H1 (cell line): ENCODE measurements around the gene IP6K3. TPM values are rescaled to one million over a fixed set of nuclear protein-coding genes. Genes with fewer than 3 reads are reported as not detected.

Experiments used
- CTCF ChIA-PET: fragments of 300-600 bp; sonication (Branson Sonifier 250); formaldehyde crosslinking; loops from one replicate; lab custom pipeline; 2021; ENCODE audit not compliant: partially characterized antibody; lab: Charles Lee
- POLR2A ChIA-PET: fragments of 300-600 bp; sonication (Branson Sonifier 250); formaldehyde crosslinking; loops from one replicate; lab custom pipeline; 2021; ENCODE audit warnings: inconsistent platforms; ENCODE audit not compliant: partially characterized antibody; lab: Charles Lee
- DNase-seq, 2 experiments: peaks; one replicate each; pipeline versions ENCODE4 v3.0.0 to v3.0.0-alpha.2; 2010 to 2022; ENCODE audit warnings: low spot score in 2 of 2, low read depth in 1 of 2, mixed read lengths in 1 of 2
- FAIRE-seq: peaks from 2 replicates; lab custom pipeline; 2011; peaks lifted over from hg19 to GRCh38; lab: Jason Lieb, UNC
- H2AFZ ChIP-seq: 2 replicates; pipeline ENCODE4 v1.8.1; 2012; ENCODE audit warnings: low read length, inconsistent platforms
- H2AK5ac ChIP-seq: 2 replicates; pipeline ENCODE4 v1.6.1; 2013; ENCODE audit warnings: low read depth, low read length
- H2BK120ac ChIP-seq: replicated peaks from 2 replicates; pipeline ENCODE3; 2013; ENCODE audit warnings: low read depth, low read length, inconsistent platforms
- H2BK12ac ChIP-seq: 2 replicates; pipeline ENCODE4 v1.6.1; 2013; ENCODE audit warnings: low read depth, low read length
- H2BK15ac ChIP-seq: 2 replicates; pipeline ENCODE4 v1.6.1; 2013; ENCODE audit warnings: low read length
- H2BK20ac ChIP-seq: 2 replicates; pipeline ENCODE4 v1.6.1; 2013; ENCODE audit warnings: low read length
- H2BK5ac ChIP-seq: 2 replicates; pipeline ENCODE4 v1.6.1; 2013; ENCODE audit warnings: low read depth, low read length
- H3K14ac ChIP-seq: 2 replicates; pipeline ENCODE4 v1.6.1; 2013; ENCODE audit warnings: inconsistent platforms; ENCODE audit not compliant: insufficient read length
- H3K18ac ChIP-seq: 2 replicates; pipeline ENCODE4 v1.6.1; 2013; ENCODE audit warnings: low read length; ENCODE audit errors: extremely low read depth
- H3K23ac ChIP-seq: 2 replicates; pipeline ENCODE4 v1.6.1; 2013; ENCODE audit warnings: inconsistent platforms; ENCODE audit not compliant: insufficient read length
- H3K23me2 ChIP-seq: 2 replicates; pipeline ENCODE4 v1.6.1; 2013; ENCODE audit warnings: low read depth, low read length
- H3K27ac ChIP-seq: 2 replicates; pipeline ENCODE4 v1.6.1; 2011; ENCODE audit warnings: low read depth, low read length, inconsistent platforms
- H3K27me3 ChIP-seq, 4 experiments: replicated peaks in 1 of 4; 1 replicate in 1 of 4; 2 replicates in 3 of 4; pipeline versions ENCODE4 v1.6.1 to v1.8.1; 2011 to 2013; ENCODE audit warnings: low read length in 3 of 4, mild to moderate bottlenecking in 3 of 4, inconsistent platforms in 2 of 4, mixed read lengths in 2 of 4, moderate library complexity in 1 of 4; ENCODE audit not compliant: control insufficient read depth in 3 of 4, insufficient read depth in 3 of 4; ENCODE audit errors: extremely low read depth in 1 of 4
- H3K36me3 ChIP-seq, 4 experiments: 2 replicates each; pipeline versions ENCODE4 v1.6.1 to v1.8.1; 2011 to 2013; ENCODE audit warnings: mild to moderate bottlenecking in 4 of 4, low read length in 3 of 4, moderate library complexity in 2 of 4, control low read depth in 1 of 4, inconsistent platforms in 1 of 4; ENCODE audit not compliant: insufficient read depth in 4 of 4, control insufficient read depth in 2 of 4
- H3K4ac ChIP-seq: replicated peaks from 2 replicates; pipeline ENCODE3; 2013; ENCODE audit warnings: low read length, low read depth, mixed read lengths, inconsistent platforms; ENCODE audit not compliant: insufficient read length
- H3K4me1 ChIP-seq, 4 experiments: replicated peaks in 1 of 4; 1 replicate in 1 of 4; 2 replicates in 3 of 4; pipeline versions ENCODE4 v1.6.1 to v1.8.1; 2011 to 2013; ENCODE audit warnings: low read length in 3 of 4, inconsistent platforms in 2 of 4, mixed read lengths in 1 of 4; ENCODE audit not compliant: insufficient read depth in 4 of 4, control insufficient read depth in 3 of 4
- H3K4me2 ChIP-seq, 2 experiments: 2 replicates each; pipeline versions ENCODE4 v1.6.1 to v1.8.1; 2011 to 2013; ENCODE audit warnings: low read depth in 2 of 2, low read length in 2 of 2, control low read depth in 1 of 2, inconsistent platforms in 1 of 2, mild to moderate bottlenecking in 1 of 2; ENCODE audit not compliant: insufficient read depth in 1 of 2
- H3K4me3 ChIP-seq, 4 experiments: fragments of 200-600, 300-600 bp in 1 of 4; sonication (generic), shearing (Covaris generic), sonication (Bioruptor Twin) in 1 of 4; 2 replicates each; pipeline versions ENCODE4 v1.5.1 to v1.8.1; 2011 to 2016; ENCODE audit warnings: low read length in 4 of 4, low read depth in 3 of 4, control low read depth in 2 of 4, inconsistent platforms in 2 of 4, mild to moderate bottlenecking in 2 of 4, mixed read lengths in 1 of 4, moderate library complexity in 1 of 4; ENCODE audit not compliant: insufficient read depth in 2 of 4; ENCODE audit errors: extremely low read depth in 1 of 4
- H3K56ac ChIP-seq: replicated peaks from 2 replicates; pipeline ENCODE3; 2013; ENCODE audit warnings: low read depth, mild to moderate bottlenecking, mixed read lengths, low read length, inconsistent platforms; ENCODE audit not compliant: insufficient read length
- H3K79me1 ChIP-seq: 2 replicates; pipeline ENCODE4 v1.6.1; 2013; ENCODE audit warnings: low read depth, low read length, control low read depth
- H3K79me2 ChIP-seq, 2 experiments: 2 replicates each; pipeline versions ENCODE4 v1.6.1 to v1.8.1; 2012 to 2013; ENCODE audit warnings: low read length in 2 of 2, mild to moderate bottlenecking in 2 of 2, inconsistent platforms in 1 of 2; ENCODE audit not compliant: insufficient read depth in 2 of 2, control insufficient read depth in 1 of 2
- H3K9ac ChIP-seq, 4 experiments: replicated peaks in 1 of 4; 1 replicate in 1 of 4; 2 replicates in 3 of 4; pipeline versions ENCODE4 v1.6.1 to v1.8.1; 2011 to 2013; ENCODE audit warnings: low read depth in 3 of 4, low read length in 3 of 4, control low read depth in 2 of 4, mild to moderate bottlenecking in 2 of 4, moderate library complexity in 2 of 4, inconsistent platforms in 1 of 4; ENCODE audit errors: extremely low read depth in 1 of 4
- H3K9me3 ChIP-seq, 2 experiments: 2 replicates each; pipeline versions ENCODE4 v1.6.1 to v1.8.1; 2012 to 2013; ENCODE audit warnings: mild to moderate bottlenecking in 2 of 2, moderate library complexity in 2 of 2, control low read depth in 1 of 2, inconsistent platforms in 1 of 2, low read depth in 1 of 2, low read length in 1 of 2, mixed read lengths in 1 of 2; ENCODE audit not compliant: insufficient read depth in 2 of 2
- H4K20me1 ChIP-seq, 2 experiments: replicated peaks in 1 of 2; 2 replicates each; pipeline versions ENCODE3 to v1.8.1; 2011 to 2013; ENCODE audit warnings: inconsistent platforms in 2 of 2, low read length in 2 of 2, mild to moderate bottlenecking in 1 of 2; ENCODE audit not compliant: insufficient read depth in 2 of 2, control insufficient read depth in 1 of 2
- H4K5ac ChIP-seq: 2 replicates; pipeline ENCODE4 v1.6.1; 2013; ENCODE audit warnings: low read length, low read depth, mixed read lengths, inconsistent platforms; ENCODE audit not compliant: insufficient read length
- H4K8ac ChIP-seq: 2 replicates; pipeline ENCODE4 v1.8.0; 2013; ENCODE audit warnings: mild to moderate bottlenecking, moderate library complexity, low read length, inconsistent platforms; ENCODE audit not compliant: insufficient read depth; ENCODE audit errors: extremely low read depth
- H4K91ac ChIP-seq: replicated peaks from 2 replicates; pipeline ENCODE3; 2013; ENCODE audit warnings: low read length, mixed read lengths, inconsistent platforms; ENCODE audit not compliant: insufficient read length
- TCF12 ChIP-seq: IDR thresholded peaks from 2 replicates; pipeline ENCODE4 v1.6.1; 2011; ENCODE audit warnings: low read depth, mild to moderate bottlenecking, low read length
- TEAD4 ChIP-seq: IDR thresholded peaks from 2 replicates; pipeline ENCODE4 v1.6.1; 2012; ENCODE audit warnings: low read depth, low read length, inconsistent platforms, mixed read lengths
- whole genome bisulfite sequencing, 2 experiments: shearing (Covaris generic) in 1 of 2; methylation state at CpG; one replicate each; pipeline versions ENCODE4 v1.1.6 to v1.1.7; 2013 to 2015; ENCODE audit warnings: low lambda C conversion rate in 2 of 2, mixed read lengths in 2 of 2, inconsistent platforms in 1 of 2, low coverage in 1 of 2, missing lambda C conversion rate in 1 of 2; ENCODE audit not compliant: insufficient replicate concordance in 2 of 2, insufficient coverage in 1 of 2, insufficient read length in 1 of 2; ENCODE audit errors: extremely low coverage in 1 of 2, missing lambda C conversion rate in 1 of 2; 5-methylcytosine and 5-hydroxymethylcytosine counted together
- polyA plus RNA-seq, 7 experiments: library from polyadenylated mRNA; depleted of rRNA in 3 of 7; stranded (reverse) in 5 of 7; unstranded in 2 of 7; fragments of >200 nt in 5 of 7; fragments of 200-250 nt in 2 of 7; gene quantifications; 1 replicate in 5 of 7; 2 replicates in 1 of 7; 4 replicates in 1 of 7; pipeline versions ENCODE4 v1.2.1 to v1.2.3, GENCODE V29; 2011 to 2013; ENCODE audit warnings: missing spikeins in 2 of 7, mixed read lengths in 2 of 7
- total RNA-seq: library from RNA; stranded (reverse); fragmentation: NEBNext Ultra II Directional; extraction: Animal tissue kit (Norgen Biotek cat#: 25700); gene quantifications from 2 replicates; pipeline ENCODE4 v1.2.1, GENCODE V29; 2021

The IP6K3 gene
- total and polyA plus RNA-seq, 2 of the 8 experiments (the other 6 are each of a cell fraction or from before 2014, with no cell fraction given), result 0.22 to 0.73 TPM

GRCh38 chr6:33716379-33716778 lies 30.3 kb downstream of the IP6K3 start:
- 81% methylated on average over 7 of the region's 7 CpGs; no CpG with 5 or more reads in 1 of the 2 experiments for WGBS, 2 experiments
- FAIRE-seq, result no peak
- no peak overlapping the region for H3K27ac ChIP-seq
- H3K4me2 ChIP-seq, result no peak overlapping the region
- no peak for DNase-seq
- CTCF ChIA-PET, result interaction anchor here (0.7 to 4.3 kb wide), 5 partner anchors 10 to 106 kb away, joined by 3 to 28 read pairs (median 4); no protein-coding TSS in a partner anchor
- no peaks in the 10 kb centered on the region for H3K79me2 ChIP-seq
- no peak overlapping the region for H3K4ac ChIP-seq
- H3K56ac ChIP-seq, result no peak overlapping the region
- TF ChIP-seq TEAD4 (peak; percentile 82), TCF12 (no peak)
- no peak overlapping the region for H4K8ac ChIP-seq
- H2BK20ac ChIP-seq, result no peak overlapping the region
- no peak overlapping the region for H3K9ac ChIP-seq
- H3K4me3 ChIP-seq, result no peak overlapping the region
- peaks cover 0 to 3% (median 1%) of the 10 kb centered on the region in 4 experiments; a peak in 2 of 7 replicates for H3K4me1 ChIP-seq
- H2BK120ac ChIP-seq, result no peak overlapping the region
- no peaks in the 10 kb centered on the region for H3K79me1 ChIP-seq
- H2BK15ac ChIP-seq, result no peak overlapping the region
- H3K23ac ChIP-seq, result no peak overlapping the region
- no peak overlapping the region for H2BK12ac ChIP-seq
- H3K18ac ChIP-seq, result no peak overlapping the region
- H3K27me3 ChIP-seq, result no peaks in the 10 kb centered on the region
- H2AK5ac ChIP-seq, result no peak overlapping the region
- no peak overlapping the region for H3K14ac ChIP-seq
- H3K23me2 ChIP-seq, result no peaks in the 10 kb centered on the region
- H4K20me1 ChIP-seq, result no peaks in the 10 kb centered on the region
- POLR2A ChIA-PET, result interaction anchor here (1.6 to 3.0 kb wide), 2 partner anchors 15 to 22 kb away, joined by 7 to 10 read pairs; no protein-coding TSS in a partner anchor
- no peaks in the 10 kb centered on the region for H3K9me3 ChIP-seq
- H2BK5ac ChIP-seq, result no peak overlapping the region
- H2AFZ ChIP-seq, result no peak overlapping the region
- no peak overlapping the region for H4K5ac ChIP-seq
- no peak overlapping the region for H4K91ac ChIP-seq
- H3K36me3 ChIP-seq, result no peaks in the 10 kb centered on the region
